CD4-positive, alpha-beta T cell treated with Interleukin-4 for 4 hours (primary cell): ENCODE measurements around the gene THUMPD3.
A peak's percentile ranks its signal among the peaks of the same experiment; 100 is the strongest.

Source experiments
- DNase-seq: peaks from one replicate; pipeline ENCODE4 v3.0.0-alpha.2; 2020

THUMPD3 gene

DNA sequence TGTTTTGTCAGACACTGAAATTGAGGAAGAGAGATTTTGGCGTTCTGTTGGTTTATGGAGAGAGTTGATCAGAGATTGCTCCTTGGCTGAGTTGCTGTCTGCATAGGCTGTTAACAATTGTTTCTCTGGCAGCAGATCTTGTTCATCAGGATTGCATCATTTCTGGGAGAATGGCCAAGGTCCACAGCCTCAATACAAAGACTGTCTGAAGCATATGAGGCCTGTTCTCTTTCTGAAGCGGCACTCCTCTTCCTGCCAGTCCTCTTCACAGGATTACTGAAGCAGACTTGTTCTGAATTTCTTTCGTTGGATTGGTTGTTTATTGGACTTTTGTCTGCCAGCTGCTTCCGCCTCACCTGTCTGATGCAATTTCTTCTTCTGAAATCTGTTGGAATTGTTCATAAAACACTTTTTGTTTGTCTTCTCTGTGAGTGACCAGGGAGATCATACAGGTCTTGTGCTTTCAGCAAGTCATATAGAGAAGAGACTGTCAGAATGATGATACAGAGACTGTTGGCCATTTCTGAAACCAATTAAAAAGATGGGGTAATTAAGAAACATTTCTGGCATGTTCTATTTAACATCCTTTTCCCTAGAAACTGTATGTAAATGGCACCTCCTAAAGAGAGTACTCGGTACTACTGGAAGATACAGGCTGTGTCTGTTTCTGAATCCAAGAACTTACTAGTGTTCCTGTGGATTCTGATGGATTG, 60.0 kb downstream of the THUMPD3 start:
- peak; percentile 36 for DNase-seq

- DNase-seq, result no peak
These were observed 65.6 kb downstream of the THUMPD3 start for GRCh38 chr3:9428411-9428810.

GRCh38 chr3:9430733-9431132, 67.9 kb downstream of the THUMPD3 start:
- DNase-seq, result no peak

GRCh38 chr3:9433627-9434521, 71.0 kb downstream of the THUMPD3 start:
- no peak for DNase-seq

- no peak for DNase-seq
These were observed 72.5 kb downstream of the THUMPD3 start for GRCh38 chr3:9435316-9435715.
